Karpas-422 (cell line): ENCODE results near the gene VWF. TPM values are rescaled to one million over a fixed set of nuclear protein-coding genes. Genes with fewer than 3 reads are reported as not detected.

ENCODE experiments used
- DNase-seq: peaks from one replicate; pipeline ENCODE4 v3.0.0-alpha.2; 2015
- H2AFZ ChIP-seq: fragments of 200-600 bp; sonication (generic); 2 replicates; pipeline ENCODE4 v1.6.1; 2014; ENCODE audit warnings: antibody characterized with exemption, low read length, mixed read lengths
- H3K27ac ChIP-seq: fragments of 200-600 bp; sonication (generic); 2 replicates; pipeline ENCODE4 v1.5.1; 2014; ENCODE audit warnings: mild to moderate bottlenecking, low read length, moderate library complexity
- H3K27me3 ChIP-seq: fragments of 200-600 bp; sonication (generic); 2 replicates; pipeline ENCODE4 v1.6.1; 2014; ENCODE audit warnings: low read length, mixed read lengths
- H3K36me3 ChIP-seq: fragments of 200-600 bp; sonication (generic); 2 replicates; pipeline ENCODE4 v1.6.1; 2014; ENCODE audit warnings: low read length, mixed read lengths; ENCODE audit not compliant: insufficient read depth
- H3K4me1 ChIP-seq: fragments of 200-600 bp; sonication (generic); 2 replicates; pipeline ENCODE4 v1.6.1; 2014; ENCODE audit warnings: mild to moderate bottlenecking, low read length, mixed read lengths
- H3K4me2 ChIP-seq: fragments of 200-600 bp; sonication (generic); 2 replicates; pipeline ENCODE4 v1.6.1; 2014; ENCODE audit warnings: low read length, low read depth, mild to moderate bottlenecking; ENCODE audit not compliant: poor library complexity, severe bottlenecking
- H3K4me3 ChIP-seq: fragments of 200-600 bp; sonication (generic); 2 replicates; pipeline ENCODE4 v1.5.1; 2014; ENCODE audit warnings: mild to moderate bottlenecking, antibody characterized with exemption, low read length, mixed read lengths
- H3K79me2 ChIP-seq: fragments of 200-600 bp; sonication (generic); 2 replicates; pipeline ENCODE4 v1.6.1; 2014; ENCODE audit warnings: mild to moderate bottlenecking, low read length, mixed read lengths
- H3K9ac ChIP-seq: fragments of 200-600 bp; sonication (generic); 2 replicates; pipeline ENCODE4 v1.6.0; 2014; ENCODE audit warnings: low read length
- H3K9me2 ChIP-seq: fragments of 200-600 bp; sonication (generic), shearing (Covaris generic); replicated peaks from 2 replicates; pipeline ENCODE4 v1.6.0; 2014; ENCODE audit warnings: mild to moderate bottlenecking, low read length, moderate library complexity; ENCODE audit not compliant: insufficient read depth
- H3K9me3 ChIP-seq: fragments of 300-700, 200-600 bp; sonication (generic); 2 replicates; pipeline ENCODE4 v1.6.1; 2014; ENCODE audit warnings: low read length, mixed read lengths
- H4K20me1 ChIP-seq: fragments of 200-600 bp; sonication (generic); 2 replicates; pipeline ENCODE4 v1.6.1; 2014; ENCODE audit warnings: mild to moderate bottlenecking, antibody characterized with exemption, low read length, low read depth; ENCODE audit not compliant: insufficient read depth
- total RNA-seq: library from RNA; depleted of rRNA; stranded (reverse); fragments of >200 nt; shearing (Covaris generic); gene quantifications from 2 replicates; pipeline ENCODE4 v1.2.3, GENCODE V29; 2014; ENCODE audit warnings: low replicate concordance

VWF gene
- total RNA-seq, 1 experiment from 2014 or later = not detected

DNA sequence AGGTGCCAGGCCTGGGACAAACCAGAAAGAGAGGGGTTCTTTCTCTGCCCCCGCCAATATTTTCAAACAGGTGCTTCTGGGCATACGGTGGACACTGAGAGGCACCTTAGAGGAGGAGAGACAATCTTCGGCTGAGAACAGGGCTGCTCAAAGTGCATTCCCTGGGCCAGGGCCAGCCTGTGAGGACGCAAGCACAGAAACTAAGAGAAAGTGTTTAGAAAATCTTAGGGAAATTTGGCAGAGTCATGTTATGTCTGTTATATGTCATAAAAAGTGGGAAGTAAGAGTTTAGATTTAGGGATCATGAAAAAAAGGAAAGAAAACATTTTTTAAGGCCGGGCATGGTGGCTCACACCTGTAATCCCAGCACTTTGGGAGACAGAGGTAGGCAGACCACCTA is 83.7 kb downstream of the VWF start:
- H3K27me3 ChIP-seq = no peaks in the 10 kb centered on the region
- H3K4me2 ChIP-seq = no peak overlapping the region
- H3K27ac ChIP-seq = no peak overlapping the region
- no peaks in the 10 kb centered on the region for H4K20me1 ChIP-seq
- no peaks in the 10 kb centered on the region for H3K9me2 ChIP-seq
- no peak overlapping the region for H3K4me3 ChIP-seq
- no peaks in the 10 kb centered on the region for H3K79me2 ChIP-seq
- no peaks in the 10 kb centered on the region for H3K36me3 ChIP-seq
- peaks cover 3% of the 10 kb centered on the region for H3K4me1 ChIP-seq
- no peak for DNase-seq
- H3K9ac ChIP-seq = no peak overlapping the region
- no peaks in the 10 kb centered on the region for H3K9me3 ChIP-seq
- no peak overlapping the region for H2AFZ ChIP-seq

DNA sequence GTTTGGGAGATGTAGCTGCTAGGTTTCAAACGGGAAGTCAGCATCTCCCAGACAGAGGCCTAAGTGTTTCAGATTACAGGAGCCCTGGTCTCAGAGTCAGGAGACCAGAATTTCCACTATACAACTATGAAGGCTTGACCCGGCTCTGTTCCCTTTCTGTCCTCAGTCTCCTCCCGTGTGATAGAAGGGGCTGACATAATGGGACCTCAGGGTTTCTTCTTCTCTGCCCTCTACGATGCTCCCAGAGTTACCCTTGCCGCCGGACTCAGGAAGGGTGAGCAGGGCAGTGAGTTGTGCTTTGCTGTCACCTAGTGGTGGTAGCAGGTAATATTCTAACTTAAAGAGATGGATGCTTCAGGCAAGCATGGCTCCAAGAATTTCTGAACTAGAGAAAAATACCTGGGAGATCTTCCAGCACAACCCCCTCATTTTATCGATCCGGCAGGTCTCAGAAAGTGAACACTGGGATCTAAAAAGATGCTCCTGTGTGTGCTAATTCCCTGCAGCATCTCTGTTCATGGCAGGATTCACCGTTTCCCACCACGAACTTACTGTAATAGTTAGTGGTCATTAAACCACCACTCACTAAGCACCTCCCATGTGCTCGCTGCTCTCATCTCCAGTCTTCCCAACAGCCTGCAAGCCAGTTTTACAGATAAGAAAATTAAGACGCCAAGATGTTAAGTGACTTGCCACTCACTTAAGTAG is 84.4 kb downstream of the VWF start:
- no peak overlapping the region for H3K4me2 ChIP-seq
- no peak overlapping the region for H3K4me3 ChIP-seq
- H3K9ac ChIP-seq = no peak overlapping the region
- H3K4me1 ChIP-seq = peaks cover 3% of the 10 kb centered on the region
- no peak overlapping the region for H3K27ac ChIP-seq
- H4K20me1 ChIP-seq = no peaks in the 10 kb centered on the region
- DNase-seq = peak; percentile 86
- peak overlapping the region; percentile 90; the same call in 1 of the 2 replicates for H2AFZ ChIP-seq
- no peaks in the 10 kb centered on the region for H3K36me3 ChIP-seq
- H3K79me2 ChIP-seq = no peaks in the 10 kb centered on the region
- no peaks in the 10 kb centered on the region for H3K27me3 ChIP-seq
- no peaks in the 10 kb centered on the region for H3K9me2 ChIP-seq
- H3K9me3 ChIP-seq = no peaks in the 10 kb centered on the region

DNA sequence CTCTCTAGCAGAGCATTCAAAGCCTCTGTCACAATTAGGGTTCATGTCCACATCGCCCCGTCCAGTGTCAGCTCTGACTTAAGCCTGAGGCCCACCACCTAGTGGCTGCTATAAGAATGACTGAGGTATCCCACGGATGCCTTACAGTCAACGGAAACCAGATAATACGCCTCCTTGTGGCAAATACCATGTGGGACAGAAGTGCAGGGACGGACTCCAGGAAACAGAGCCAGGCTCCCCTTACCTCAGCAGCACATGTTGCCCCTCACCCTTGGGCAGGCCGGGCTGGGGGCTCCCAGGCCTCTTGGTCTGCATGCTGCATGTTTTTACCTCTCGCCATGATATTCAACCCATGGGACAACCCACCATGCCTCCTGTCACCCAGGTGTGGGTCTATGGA is 86.3 kb downstream of the VWF start:
- Histone ChIP-seq H3K27ac (no peak overlapping the region), H3K4me3 (no peak overlapping the region), H3K4me2 (no peak overlapping the region), H3K79me2 (no peaks in the 10 kb centered on the region), H3K27me3 (no peaks in the 10 kb centered on the region), H3K9me3 (no peaks in the 10 kb centered on the region), H3K36me3 (no peaks in the 10 kb centered on the region), H3K9ac (no peak overlapping the region), H3K9me2 (no peaks in the 10 kb centered on the region), H4K20me1 (no peaks in the 10 kb centered on the region), H3K4me1 (peaks cover 3% of the 10 kb centered on the region), H2AFZ (no peak overlapping the region)
- DNase-seq = peak; percentile 95

DNA sequence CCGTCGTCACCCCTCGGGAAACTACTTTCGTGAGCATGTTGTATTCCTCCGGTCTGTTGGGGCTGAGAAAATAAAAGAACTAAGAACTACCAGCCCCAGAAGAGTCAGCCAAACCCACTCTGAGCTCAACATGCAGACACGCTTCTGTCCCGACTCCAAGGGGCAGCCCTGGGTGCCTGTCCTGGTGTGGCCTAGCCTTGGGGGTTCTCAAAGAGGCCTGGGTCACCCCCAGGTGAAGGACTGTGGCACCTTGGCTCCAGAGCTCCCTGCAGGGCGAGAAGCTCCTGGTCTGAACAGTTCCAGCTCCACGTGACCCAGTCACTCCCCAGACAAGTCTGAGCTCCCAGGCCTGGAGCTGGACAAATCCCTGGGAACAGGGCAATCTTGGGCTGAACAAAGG is 87.0 kb downstream of the VWF start:
- no peak overlapping the region for H3K9ac ChIP-seq
- H3K9me2 ChIP-seq = no peaks in the 10 kb centered on the region
- no peaks in the 10 kb centered on the region for H3K79me2 ChIP-seq
- H3K9me3 ChIP-seq = no peaks in the 10 kb centered on the region
- no peak overlapping the region for H3K4me3 ChIP-seq
- no peak overlapping the region for H3K27ac ChIP-seq
- H3K36me3 ChIP-seq = no peaks in the 10 kb centered on the region
- no peaks in the 10 kb centered on the region for H4K20me1 ChIP-seq
- H2AFZ ChIP-seq = no peak overlapping the region
- no peak for DNase-seq
- H3K27me3 ChIP-seq = no peaks in the 10 kb centered on the region
- peaks cover 3% of the 10 kb centered on the region for H3K4me1 ChIP-seq
- no peak overlapping the region for H3K4me2 ChIP-seq

DNA sequence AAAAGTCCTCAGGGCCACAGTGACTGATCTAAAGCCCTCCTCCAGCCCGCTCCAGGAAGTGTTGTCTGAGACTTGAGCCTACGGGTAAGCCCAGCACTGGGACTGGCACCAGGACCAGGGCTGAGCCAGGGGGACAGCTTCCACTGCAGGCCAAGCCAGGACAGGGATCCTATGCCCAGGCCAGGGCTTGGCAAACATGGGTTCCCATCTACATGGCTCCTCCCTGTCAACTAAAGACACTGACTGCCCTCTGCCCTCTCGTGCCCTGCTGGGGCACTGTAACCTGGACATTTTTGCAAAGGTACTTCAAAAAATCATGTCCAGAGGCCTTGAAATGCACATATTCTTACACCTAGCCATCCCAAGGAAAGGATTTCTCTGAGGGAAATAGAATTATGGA is 88.0 kb downstream of the VWF start:
- DNase-seq = no peak
- Histone ChIP-seq H3K27ac (no peak overlapping the region), H3K79me2 (no peaks in the 10 kb centered on the region), H2AFZ (no peak overlapping the region), H3K27me3 (no peaks in the 10 kb centered on the region), H3K4me2 (no peak overlapping the region), H3K36me3 (no peaks in the 10 kb centered on the region), H3K4me1 (peaks cover 3% of the 10 kb centered on the region), H3K9ac (no peak overlapping the region), H4K20me1 (no peaks in the 10 kb centered on the region), H3K4me3 (no peak overlapping the region), H3K9me2 (no peaks in the 10 kb centered on the region), H3K9me3 (no peaks in the 10 kb centered on the region)

DNA sequence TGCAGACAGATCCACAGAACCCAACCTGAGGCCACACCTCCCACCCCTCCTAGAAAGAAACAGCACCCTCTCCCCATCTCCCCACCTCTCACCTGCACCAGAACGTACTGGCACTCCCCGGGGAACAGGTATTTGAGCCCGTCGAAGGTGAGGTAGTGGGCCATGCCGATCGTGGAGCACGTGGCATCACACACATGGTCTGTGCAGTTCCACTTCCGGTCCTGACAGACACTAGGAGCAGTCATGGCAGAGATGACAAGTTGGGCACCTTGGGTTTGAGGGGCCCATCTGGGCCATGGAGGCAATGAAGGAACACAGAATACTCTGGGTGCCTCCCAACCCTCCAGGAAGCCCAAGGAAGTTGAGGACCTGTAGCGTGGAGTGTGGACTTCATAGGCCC is 89.9 kb downstream of the VWF start:
- Histone ChIP-seq H3K4me1 (peaks cover under 1% of the 10 kb centered on the region; the same call in 1 of the 2 replicates), H3K79me2 (no peaks in the 10 kb centered on the region), H3K9me2 (no peaks in the 10 kb centered on the region), H2AFZ (no peak overlapping the region), H3K27ac (no peak overlapping the region), H3K36me3 (no peaks in the 10 kb centered on the region), H3K27me3 (no peaks in the 10 kb centered on the region), H3K4me2 (no peak overlapping the region), H4K20me1 (no peaks in the 10 kb centered on the region), H3K9me3 (no peaks in the 10 kb centered on the region), H3K4me3 (no peak overlapping the region), H3K9ac (no peak overlapping the region)
- DNase-seq = no peak

DNA sequence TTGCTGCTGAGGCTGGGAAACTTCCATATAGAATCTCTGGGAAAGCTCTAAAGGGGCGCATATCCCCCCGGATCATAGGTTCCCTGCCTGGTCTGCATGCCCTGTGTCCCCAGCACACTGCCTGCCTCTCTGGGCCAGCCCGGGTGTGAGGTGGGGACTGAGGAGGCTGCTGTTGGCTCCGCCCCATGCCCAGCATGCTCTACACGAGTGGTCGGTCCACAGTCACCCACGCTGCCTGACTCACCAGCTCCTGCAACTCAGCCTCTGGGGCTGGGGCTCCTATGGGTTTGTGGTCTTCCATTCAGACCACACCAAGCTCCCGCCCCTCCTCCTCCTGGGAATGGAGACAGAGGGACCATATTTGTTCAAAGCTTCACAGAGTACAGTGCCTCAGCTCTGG is 90.9 kb downstream of the VWF start:
- no peaks in the 10 kb centered on the region for H3K4me1 ChIP-seq
- H3K4me2 ChIP-seq = no peak overlapping the region
- no peaks in the 10 kb centered on the region for H3K79me2 ChIP-seq
- H3K9me3 ChIP-seq = no peaks in the 10 kb centered on the region
- no peak overlapping the region for H3K9ac ChIP-seq
- no peaks in the 10 kb centered on the region for H4K20me1 ChIP-seq
- H3K27me3 ChIP-seq = no peaks in the 10 kb centered on the region
- no peak for DNase-seq
- H2AFZ ChIP-seq = no peak overlapping the region
- H3K4me3 ChIP-seq = no peak overlapping the region
- no peaks in the 10 kb centered on the region for H3K9me2 ChIP-seq
- H3K36me3 ChIP-seq = no peaks in the 10 kb centered on the region
- H3K27ac ChIP-seq = no peak overlapping the region

DNA sequence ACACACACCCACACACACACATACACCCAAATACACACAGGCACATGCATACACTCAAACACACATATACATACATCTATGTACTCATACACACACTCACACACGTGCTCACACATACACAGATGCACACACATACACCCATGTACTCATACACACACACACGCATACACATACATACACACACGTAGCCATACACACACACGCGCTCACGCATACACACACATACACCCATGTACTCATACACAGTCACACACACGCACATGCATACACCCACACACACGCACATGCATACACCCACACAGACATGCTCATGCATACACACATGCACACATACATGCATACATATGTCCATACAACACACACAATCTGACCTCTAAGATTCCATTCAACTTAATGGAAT is 91.7 kb downstream of the VWF start:
- Histone ChIP-seq H3K9me3 (no peaks in the 10 kb centered on the region), H3K27ac (no peak overlapping the region), H3K4me2 (no peak overlapping the region), H2AFZ (no peak overlapping the region), H3K27me3 (no peaks in the 10 kb centered on the region), H3K4me3 (no peak overlapping the region), H3K9ac (no peak overlapping the region), H4K20me1 (no peaks in the 10 kb centered on the region), H3K9me2 (no peaks in the 10 kb centered on the region), H3K79me2 (no peaks in the 10 kb centered on the region), H3K36me3 (no peaks in the 10 kb centered on the region), H3K4me1 (no peaks in the 10 kb centered on the region)
- no peak for DNase-seq
